ENCODE results near the gene FAM53A. TPM values are rescaled to one million over a fixed set of nuclear protein-coding genes. Genes with fewer than 3 reads are reported as not detected.

The FAM53A gene
- total RNA-seq, 2 donors from 2014 or later = 1.4 to 4.0 TPM

DNA sequence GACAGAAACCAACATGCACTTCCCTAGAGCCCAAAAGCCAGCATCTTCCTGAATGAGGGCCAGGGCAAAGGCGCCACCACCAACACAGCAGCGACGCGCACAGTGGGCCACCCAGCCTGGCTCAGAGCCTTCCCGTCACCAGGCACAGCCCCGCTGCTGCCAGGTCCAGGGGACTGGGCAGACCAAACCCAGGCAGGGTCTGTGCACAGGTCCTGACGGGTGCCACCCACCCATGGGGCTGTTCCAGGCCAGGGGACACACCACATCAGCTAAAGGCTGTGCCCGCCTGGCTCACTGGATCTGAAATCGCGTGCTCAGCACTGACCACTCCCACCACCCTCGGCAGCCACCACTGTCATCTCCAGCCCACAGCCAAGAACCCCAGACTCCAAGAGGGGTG is 13.8 kb downstream of the FAM53A start:
- H3K4me3 Mint-ChIP-seq = no peak overlapping the region
- no peak overlapping the region for H3K27ac Mint-ChIP-seq
- no peaks in the 10 kb centered on the region for H3K27me3 Mint-ChIP-seq (ENCODE audit: low read depth)
- H3K4me1 Mint-ChIP-seq (ENCODE audit: low read depth) = no peaks in the 10 kb centered on the region
- no peaks in the 10 kb centered on the region for H3K9me3 Mint-ChIP-seq
- DNase-seq = no peak
- H3K36me3 Mint-ChIP-seq (ENCODE audit: insufficient read depth in 2 of 2) = no peaks in the 10 kb centered on the region
- ATAC-seq (replicated peaks in 1 of 2) = no peak

DNA sequence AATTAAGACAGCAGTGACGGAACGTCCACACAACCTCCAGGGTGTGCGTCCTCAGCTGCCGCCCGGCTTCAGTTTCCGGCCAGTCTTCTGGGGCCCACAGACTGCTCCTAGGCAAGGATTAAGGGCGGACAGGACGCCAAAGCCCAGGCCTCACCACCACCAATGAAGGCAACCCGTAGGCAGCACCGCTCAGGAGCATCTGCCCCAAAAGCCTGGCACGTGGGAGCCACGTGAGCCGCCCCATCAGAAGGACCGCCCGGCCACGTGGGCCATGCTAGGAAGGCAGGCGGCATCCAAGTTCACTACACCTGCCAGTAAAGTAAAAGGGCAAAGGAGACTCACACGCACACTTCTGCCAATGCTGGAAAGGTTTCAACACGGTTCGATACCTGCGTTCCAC is 14.3 kb downstream of the FAM53A start:
- H3K27ac Mint-ChIP-seq = no peak overlapping the region
- no peak overlapping the region for H3K4me3 Mint-ChIP-seq
- no peaks in the 10 kb centered on the region for H3K27me3 Mint-ChIP-seq (ENCODE audit: low read depth)
- no peaks in the 10 kb centered on the region for H3K9me3 Mint-ChIP-seq
- H3K36me3 Mint-ChIP-seq (ENCODE audit: insufficient read depth in 2 of 2) = no peaks in the 10 kb centered on the region
- H3K4me1 Mint-ChIP-seq (ENCODE audit: low read depth) = no peaks in the 10 kb centered on the region
- DNase-seq (no peak), ATAC-seq (replicated peaks in 1 of 2) (no peak)

DNA sequence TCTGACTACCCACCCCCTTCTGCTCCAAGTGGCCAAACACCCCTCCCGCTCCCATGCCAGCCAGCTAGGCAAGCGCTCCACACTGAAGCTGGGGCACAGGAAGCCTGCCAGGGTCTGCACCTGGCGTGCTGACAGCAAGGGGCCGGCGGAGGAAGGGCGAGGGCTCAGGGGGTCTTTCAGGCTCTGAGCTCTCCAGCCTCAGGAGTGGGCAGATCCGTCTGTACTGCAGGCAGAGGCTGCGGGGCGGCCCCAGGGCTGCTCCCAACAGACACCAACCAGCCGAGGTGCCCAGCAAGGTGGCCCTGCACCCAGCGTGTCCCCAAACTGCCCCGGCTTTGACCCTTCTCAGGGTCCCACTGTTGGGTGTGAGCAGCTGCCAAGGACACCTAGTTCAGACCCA is 14.8 kb downstream of the FAM53A start:
- Mint-ChIP-seq H3K4me3 (no peak overlapping the region), H3K27ac (no peak overlapping the region), H3K36me3 (ENCODE audit: insufficient read depth in 2 of 2) (no peaks in the 10 kb centered on the region), H3K9me3 (no peaks in the 10 kb centered on the region), H3K27me3 (ENCODE audit: low read depth) (no peaks in the 10 kb centered on the region), H3K4me1 (ENCODE audit: low read depth) (no peaks in the 10 kb centered on the region)
- ATAC-seq (replicated peaks in 1 of 2) (no peak), DNase-seq (no peak)

DNA sequence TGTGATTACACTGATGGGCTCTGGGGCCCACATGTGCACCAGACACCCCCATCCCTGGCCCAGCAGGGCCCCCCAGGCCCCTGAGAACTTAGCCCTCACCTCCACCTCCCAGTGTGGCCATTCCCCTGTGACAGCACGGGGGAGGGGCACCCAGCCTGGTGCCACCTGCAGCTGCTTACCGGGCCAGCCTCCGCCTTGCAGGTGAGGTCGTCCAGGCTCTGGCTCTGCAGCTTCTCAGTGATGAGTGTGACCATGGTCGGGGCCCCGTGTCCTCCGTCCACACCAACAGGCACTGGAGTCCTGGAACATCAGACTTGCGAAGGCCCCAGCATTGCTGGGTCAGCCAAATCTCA is 15.6 kb downstream of the FAM53A start:
- H3K27ac Mint-ChIP-seq = no peak overlapping the region
- H3K27me3 Mint-ChIP-seq (ENCODE audit: low read depth) = no peaks in the 10 kb centered on the region
- DNase-seq (no peak), ATAC-seq (replicated peaks in 1 of 2) (no peak)
- no peaks in the 10 kb centered on the region for H3K4me1 Mint-ChIP-seq (ENCODE audit: low read depth)
- no peaks in the 10 kb centered on the region for H3K9me3 Mint-ChIP-seq
- H3K4me3 Mint-ChIP-seq = no peak overlapping the region
- H3K36me3 Mint-ChIP-seq (ENCODE audit: insufficient read depth in 2 of 2) = no peaks in the 10 kb centered on the region

DNA sequence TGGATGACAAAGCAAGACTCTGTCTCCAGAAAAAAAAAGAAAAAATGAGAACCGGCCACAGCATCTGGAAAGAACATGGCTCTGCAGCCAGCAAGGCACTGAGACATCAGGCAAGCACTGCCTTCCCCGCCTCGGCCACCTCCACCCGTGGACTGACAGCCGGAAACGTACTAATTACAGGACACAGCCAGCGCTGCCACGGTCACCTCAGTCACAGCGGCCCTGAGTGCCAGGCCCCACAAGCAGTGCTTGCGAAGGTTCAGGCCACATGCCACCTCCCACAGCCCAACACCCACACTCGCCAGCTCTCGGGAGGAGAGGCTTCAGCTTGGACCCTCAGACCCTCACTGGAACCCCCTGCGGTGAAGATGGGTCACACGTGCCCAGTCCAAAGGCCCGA is 16.8 kb downstream of the FAM53A start:
- no peak overlapping the region for H3K4me3 Mint-ChIP-seq
- no peak for ATAC-seq (replicated peaks in 1 of 2)
- no peaks in the 10 kb centered on the region for H3K36me3 Mint-ChIP-seq (ENCODE audit: insufficient read depth in 2 of 2)
- no peaks in the 10 kb centered on the region for H3K27me3 Mint-ChIP-seq (ENCODE audit: low read depth)
- no peaks in the 10 kb centered on the region for H3K9me3 Mint-ChIP-seq
- DNase-seq = no peak
- H3K4me1 Mint-ChIP-seq (ENCODE audit: low read depth) = no peaks in the 10 kb centered on the region
- H3K27ac Mint-ChIP-seq = no peak overlapping the region

DNA sequence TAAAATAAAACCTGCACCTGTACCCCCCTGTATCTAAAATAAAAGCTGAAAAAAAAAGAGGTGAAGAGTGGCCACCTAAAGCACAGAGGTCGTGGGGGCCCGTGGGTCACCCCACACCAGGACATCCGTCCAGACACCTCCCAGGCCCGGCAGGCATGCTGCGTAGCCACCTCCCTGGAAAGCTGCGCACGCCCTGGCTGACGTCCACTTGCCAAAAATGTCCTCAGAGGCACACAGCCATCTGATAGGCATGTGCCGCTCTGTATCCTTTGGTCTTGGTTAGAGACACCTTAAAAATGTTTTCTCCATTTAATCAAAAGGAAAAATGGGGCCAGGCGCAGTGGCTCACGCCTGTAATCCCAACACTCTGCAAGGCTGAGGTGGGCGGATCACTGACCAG is 17.7 kb downstream of the FAM53A start:
- H3K9me3 Mint-ChIP-seq = no peaks in the 10 kb centered on the region
- ATAC-seq (replicated peaks in 1 of 2) (no peak), DNase-seq (no peak)
- H3K27ac Mint-ChIP-seq = no peak overlapping the region
- H3K4me3 Mint-ChIP-seq = no peak overlapping the region
- no peaks in the 10 kb centered on the region for H3K36me3 Mint-ChIP-seq (ENCODE audit: insufficient read depth in 2 of 2)
- H3K4me1 Mint-ChIP-seq (ENCODE audit: low read depth) = no peaks in the 10 kb centered on the region
- no peaks in the 10 kb centered on the region for H3K27me3 Mint-ChIP-seq (ENCODE audit: low read depth)

DNA sequence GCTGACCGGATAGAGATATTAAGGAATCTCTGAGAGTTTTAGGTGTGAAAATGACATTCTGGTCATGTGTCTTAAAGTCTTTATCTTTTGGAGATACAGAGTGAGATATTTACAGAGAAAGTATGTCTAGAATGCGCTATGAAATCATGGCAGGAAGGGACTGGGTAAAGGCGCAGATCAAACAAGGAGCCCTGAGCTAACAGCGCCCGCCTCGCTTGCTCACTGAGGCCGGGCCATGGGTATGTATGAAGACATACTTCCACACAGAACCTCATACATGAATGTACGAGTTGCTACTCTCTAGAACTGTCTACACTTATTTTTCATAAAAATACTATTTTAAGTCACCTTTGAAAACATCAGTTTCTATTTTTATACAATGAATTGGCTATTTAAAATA is 20.0 kb downstream of the FAM53A start:
- no peak for ATAC-seq (replicated peaks in 1 of 2)
- H3K4me1 Mint-ChIP-seq (ENCODE audit: low read depth) = no peaks in the 10 kb centered on the region
- H3K4me3 Mint-ChIP-seq = no peak overlapping the region
- H3K36me3 Mint-ChIP-seq (ENCODE audit: insufficient read depth in 2 of 2) = no peaks in the 10 kb centered on the region
- no peak for DNase-seq
- H3K9me3 Mint-ChIP-seq = no peaks in the 10 kb centered on the region
- H3K27ac Mint-ChIP-seq = no peak overlapping the region
- no peaks in the 10 kb centered on the region for H3K27me3 Mint-ChIP-seq (ENCODE audit: low read depth)

DNA sequence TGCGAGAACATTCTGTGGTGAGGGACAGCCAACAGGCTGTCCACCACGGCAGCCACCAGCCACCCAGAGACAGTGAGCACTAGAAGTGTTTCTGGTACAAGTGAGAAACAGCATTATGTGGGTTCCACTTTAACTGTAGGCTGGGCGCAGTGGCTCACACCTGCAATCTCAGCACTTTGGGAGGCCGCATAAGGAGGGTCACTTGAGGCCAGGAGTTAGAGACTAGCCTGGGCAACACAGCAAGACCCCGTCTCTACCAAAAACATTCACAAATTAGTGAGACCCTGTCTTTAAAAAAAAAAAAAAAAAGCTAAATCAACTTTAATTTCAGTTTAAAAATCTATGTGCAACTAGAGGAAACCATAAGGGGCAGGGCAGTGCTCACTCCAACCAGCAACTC is 20.6 kb downstream of the FAM53A start:
- Mint-ChIP-seq H3K36me3 (ENCODE audit: insufficient read depth in 2 of 2) (no peaks in the 10 kb centered on the region), H3K9me3 (no peaks in the 10 kb centered on the region), H3K4me1 (ENCODE audit: low read depth) (no peaks in the 10 kb centered on the region), H3K4me3 (no peak overlapping the region), H3K27ac (no peak overlapping the region), H3K27me3 (ENCODE audit: low read depth) (no peaks in the 10 kb centered on the region)
- DNase-seq (no peak), ATAC-seq (replicated peaks in 1 of 2) (no peak)

DNA sequence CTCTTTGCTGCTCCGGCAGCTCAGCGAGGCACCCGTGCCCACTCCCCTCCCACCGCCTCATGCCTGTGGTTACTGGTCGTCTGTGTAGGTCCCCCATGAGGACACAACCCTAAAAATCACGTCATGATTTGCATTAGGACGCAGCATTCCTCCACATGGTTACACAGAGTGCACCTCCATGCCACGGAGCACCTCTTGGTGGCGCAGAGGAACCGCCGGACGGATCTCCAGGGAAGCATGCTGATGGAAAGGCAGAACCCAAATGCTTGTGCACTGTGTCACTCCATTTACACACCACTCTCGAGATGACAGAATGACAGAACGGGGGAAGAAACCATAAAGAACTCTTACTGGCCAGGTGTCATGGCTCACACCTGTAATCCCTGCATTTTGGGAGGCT is 22.4 kb downstream of the FAM53A start:
- H3K27me3 Mint-ChIP-seq (ENCODE audit: low read depth) = no peaks in the 10 kb centered on the region
- H3K27ac Mint-ChIP-seq = no peak overlapping the region
- no peaks in the 10 kb centered on the region for H3K36me3 Mint-ChIP-seq (ENCODE audit: insufficient read depth in 2 of 2)
- no peak for DNase-seq
- H3K4me3 Mint-ChIP-seq = no peak overlapping the region
- no peak for ATAC-seq (replicated peaks in 1 of 2)
- no peaks in the 10 kb centered on the region for H3K9me3 Mint-ChIP-seq
- no peaks in the 10 kb centered on the region for H3K4me1 Mint-ChIP-seq (ENCODE audit: low read depth)

DNA sequence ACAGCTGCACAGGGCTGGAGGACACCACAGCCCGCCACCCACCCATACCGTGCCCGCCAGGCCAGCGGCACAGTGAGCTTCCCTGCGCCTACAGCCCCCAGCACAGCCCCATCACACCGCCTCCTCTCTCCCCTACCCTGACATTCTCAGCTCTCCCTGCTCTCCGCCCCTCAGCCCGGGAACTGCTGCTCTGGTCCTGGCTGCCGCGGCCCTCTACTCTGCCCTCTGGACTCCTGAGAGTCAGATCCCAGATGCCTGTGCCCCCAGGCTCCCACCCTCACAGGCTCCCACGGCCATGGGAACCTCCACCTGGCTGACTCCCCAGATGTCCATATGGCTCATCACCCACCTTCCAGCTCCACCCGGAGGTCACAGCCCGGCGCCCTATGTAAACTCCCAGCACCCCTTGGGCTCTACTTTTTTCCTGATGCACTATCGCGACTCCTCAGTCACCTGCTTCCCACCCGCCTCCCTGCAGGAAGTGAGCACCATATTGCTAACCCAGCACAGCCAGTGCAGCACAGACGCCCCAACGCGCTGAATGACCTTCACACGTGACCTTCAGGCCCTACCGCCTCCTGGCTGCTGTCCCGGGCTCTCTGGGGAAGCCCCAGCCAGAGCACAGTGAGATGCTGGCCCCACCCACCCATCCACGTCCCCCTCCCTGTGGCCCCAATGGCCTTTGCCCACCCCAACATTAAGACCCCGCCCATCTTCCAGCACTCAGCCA is 23.0 kb downstream of the FAM53A start:
- Mint-ChIP-seq H3K4me1 (ENCODE audit: low read depth) (no peaks in the 10 kb centered on the region), H3K36me3 (ENCODE audit: insufficient read depth in 2 of 2) (no peaks in the 10 kb centered on the region), H3K27me3 (ENCODE audit: low read depth) (no peaks in the 10 kb centered on the region), H3K9me3 (no peaks in the 10 kb centered on the region), H3K4me3 (no peak overlapping the region), H3K27ac (no peak overlapping the region)
- DNase-seq = no peak
- ATAC-seq (replicated peaks in 1 of 2) = no peak

DNA sequence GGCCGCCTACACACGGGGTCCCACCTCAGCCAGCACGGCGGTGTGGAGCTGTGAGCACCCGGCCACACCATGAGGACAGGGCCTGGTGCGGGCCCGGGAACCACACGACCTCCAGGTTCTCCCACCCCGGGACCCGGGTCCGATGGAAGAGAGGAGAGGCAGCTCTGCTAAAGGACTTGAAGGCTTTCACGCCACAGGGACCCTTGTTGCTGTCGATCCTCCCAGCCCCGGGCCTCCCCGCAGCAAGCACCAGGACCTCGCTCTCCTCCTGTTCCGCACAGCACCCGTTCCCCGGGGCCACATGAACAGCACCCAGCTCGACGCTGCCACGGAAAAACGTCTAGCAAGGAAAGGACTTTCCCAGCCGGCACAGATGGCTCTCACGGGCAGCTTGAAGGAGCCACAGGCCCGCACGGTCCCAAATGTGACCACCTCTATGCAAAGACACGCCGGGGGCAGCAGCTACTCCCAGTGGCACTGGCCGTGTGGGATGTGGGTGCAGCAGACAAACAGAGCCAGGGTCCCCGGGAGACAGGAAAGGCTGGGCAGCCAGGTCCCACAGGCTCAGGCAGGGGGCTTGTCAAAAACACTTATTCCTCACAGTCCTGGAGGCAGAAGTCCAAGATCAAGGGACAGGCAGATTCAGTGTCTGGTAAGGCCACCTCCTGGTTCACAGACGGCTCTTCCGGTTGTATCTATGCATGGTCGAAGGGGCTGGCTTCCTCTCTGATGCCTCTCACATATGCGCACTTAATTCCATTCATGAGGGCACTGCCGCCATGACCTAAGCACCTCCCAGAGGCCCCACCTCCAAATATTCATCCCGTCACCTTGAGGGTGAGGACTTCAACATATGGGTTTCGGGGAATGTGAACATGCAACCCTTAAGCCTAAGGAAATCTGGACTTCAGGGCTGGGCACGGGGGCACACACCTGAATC is 24.7 kb downstream of the FAM53A start:
- H3K27me3 Mint-ChIP-seq (ENCODE audit: low read depth) = no peaks in the 10 kb centered on the region
- H3K36me3 Mint-ChIP-seq (ENCODE audit: insufficient read depth in 2 of 2) = no peaks in the 10 kb centered on the region
- no peak overlapping the region for H3K27ac Mint-ChIP-seq
- H3K4me1 Mint-ChIP-seq (ENCODE audit: low read depth) = no peaks in the 10 kb centered on the region
- DNase-seq (no peak), ATAC-seq (replicated peaks in 1 of 2) (no peak)
- no peak overlapping the region for H3K4me3 Mint-ChIP-seq
- H3K9me3 Mint-ChIP-seq = no peaks in the 10 kb centered on the region

DNA sequence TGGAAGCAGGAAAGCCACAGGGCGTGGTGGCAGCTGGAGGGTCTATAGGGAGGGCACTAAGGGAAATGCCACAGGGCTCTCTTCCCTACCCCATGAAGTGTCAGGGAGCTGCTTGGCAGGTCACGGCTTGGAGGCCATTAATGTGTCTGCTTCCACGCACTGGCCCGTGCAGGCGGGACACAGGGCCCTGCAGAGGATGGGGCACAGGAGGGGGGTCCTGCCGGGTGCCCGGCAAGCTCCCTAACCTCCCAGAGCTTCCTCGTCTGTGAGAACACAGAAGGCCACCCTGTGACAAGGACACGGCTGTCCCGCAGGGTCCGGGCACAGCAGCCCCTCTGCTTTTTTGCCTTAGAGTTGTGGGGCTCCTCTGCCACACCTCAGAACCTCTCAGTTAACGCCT is 25.5 kb downstream of the FAM53A start:
- H3K36me3 Mint-ChIP-seq (ENCODE audit: insufficient read depth in 2 of 2) = no peaks in the 10 kb centered on the region
- H3K27me3 Mint-ChIP-seq (ENCODE audit: low read depth) = no peaks in the 10 kb centered on the region
- DNase-seq = no peak
- ATAC-seq (replicated peaks in 1 of 2) = no peak
- H3K4me1 Mint-ChIP-seq (ENCODE audit: low read depth) = no peaks in the 10 kb centered on the region
- no peak overlapping the region for H3K4me3 Mint-ChIP-seq
- no peaks in the 10 kb centered on the region for H3K9me3 Mint-ChIP-seq
- no peak overlapping the region for H3K27ac Mint-ChIP-seq

DNA sequence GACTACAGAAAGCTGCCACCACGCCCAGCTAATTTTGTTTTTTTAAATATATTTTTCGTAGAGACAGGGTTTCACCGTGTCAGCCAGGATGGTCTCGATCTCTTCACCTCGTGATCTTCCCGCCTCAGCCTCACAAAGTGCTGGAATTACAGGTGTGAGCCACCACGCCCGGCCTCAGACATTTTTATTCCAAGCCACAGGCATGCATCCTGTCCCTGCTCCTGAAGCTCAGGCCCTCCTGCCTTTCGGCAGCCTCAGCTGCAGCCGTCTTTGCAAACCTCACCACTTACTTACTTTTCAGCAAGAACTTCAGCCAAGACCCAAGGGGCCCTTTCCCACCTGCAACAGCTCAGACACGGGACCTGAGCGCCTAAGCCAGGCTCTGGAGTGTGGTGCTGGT is 26.0 kb downstream of the FAM53A start:
- Mint-ChIP-seq H3K36me3 (ENCODE audit: insufficient read depth in 2 of 2) (no peaks in the 10 kb centered on the region), H3K27ac (no peak overlapping the region), H3K4me3 (no peak overlapping the region), H3K27me3 (ENCODE audit: low read depth) (no peaks in the 10 kb centered on the region), H3K4me1 (ENCODE audit: low read depth) (no peaks in the 10 kb centered on the region), H3K9me3 (no peaks in the 10 kb centered on the region)
- DNase-seq = no peak
- no peak for ATAC-seq (replicated peaks in 1 of 2)

DNA sequence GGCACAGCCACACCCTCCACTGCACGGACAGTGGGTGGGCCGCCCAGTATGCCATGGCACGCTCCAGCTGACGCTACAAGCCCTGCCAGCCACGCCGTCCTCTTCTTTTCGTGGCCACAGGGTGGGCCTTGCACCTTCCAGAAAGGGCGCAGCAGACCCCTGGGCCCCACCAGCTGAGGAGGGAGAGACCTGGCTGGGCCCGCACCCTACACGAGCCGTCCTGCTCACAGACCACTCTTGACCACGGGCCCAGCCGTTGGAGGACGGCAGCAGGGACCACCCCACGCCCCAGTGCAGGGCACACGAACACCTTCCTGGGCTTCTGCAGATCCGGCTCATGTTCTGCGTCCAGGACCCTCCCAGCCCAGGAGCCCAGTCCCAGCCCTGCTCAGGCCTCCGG is 27.1 kb downstream of the FAM53A start:
- Mint-ChIP-seq H3K27me3 (ENCODE audit: low read depth) (no peaks in the 10 kb centered on the region), H3K27ac (no peak overlapping the region), H3K4me1 (ENCODE audit: low read depth) (no peaks in the 10 kb centered on the region), H3K36me3 (ENCODE audit: insufficient read depth in 2 of 2) (no peaks in the 10 kb centered on the region), H3K4me3 (no peak overlapping the region), H3K9me3 (no peaks in the 10 kb centered on the region)
- ATAC-seq (replicated peaks in 1 of 2) (no peak), DNase-seq (no peak)
